ENCODE measurements around the gene IRS1. TPM values are rescaled to one million over a fixed set of nuclear protein-coding genes. Genes with fewer than 3 reads are reported as not detected.

Gene IRS1
- total and polyA plus RNA-seq, 12 donors, result 10.0 to 55.7 (median 25.0) TPM

DNA sequence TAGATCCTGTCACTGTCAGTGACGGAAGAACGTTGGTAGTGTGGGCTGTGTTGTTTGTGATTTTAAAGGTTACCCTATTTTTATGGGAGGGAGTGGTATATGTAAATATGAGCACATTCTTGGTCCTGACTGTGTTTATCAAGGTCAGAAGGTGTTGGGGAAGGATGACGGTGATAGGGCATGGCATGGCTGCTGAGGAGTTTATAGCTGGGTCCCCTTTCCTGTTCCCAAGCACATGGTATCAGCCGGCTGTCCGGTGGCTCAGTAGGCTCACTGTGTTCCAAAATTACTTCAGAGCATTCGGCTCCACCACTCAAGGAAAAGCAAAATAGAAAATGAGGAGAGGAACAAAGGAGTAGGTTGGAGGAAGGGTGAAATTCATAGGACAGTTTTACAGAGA is 28.6 kb downstream of the IRS1 start:
- Histone ChIP-seq H3K27me3 (no peaks in the 10 kb centered on the region), H3K27ac (peak overlapping the region in 1 of 5 donors; percentile 31), H3K4me3 (no peak overlapping the region), H3K9me3 (replicated peaks in 1 of 3) (peaks cover 0 to 8% (median 0%) of the 10 kb centered on the region in 3 donors), H3K36me3 (replicated peaks in 1 of 2) (no peaks in the 10 kb centered on the region), H3K4me1 (replicated peaks in 1 of 2) (peaks cover 33 to 55% of the 10 kb centered on the region in 2 donors)
- no peak for DNase-seq
- intact Hi-C loops (cut with DNase I), result no loop called here
- WGBS, 4 donors, result 64 to 79% (median 71%) methylated on average over 6 of the region's 6 CpGs
- TF ChIP-seq, protein P1, sequence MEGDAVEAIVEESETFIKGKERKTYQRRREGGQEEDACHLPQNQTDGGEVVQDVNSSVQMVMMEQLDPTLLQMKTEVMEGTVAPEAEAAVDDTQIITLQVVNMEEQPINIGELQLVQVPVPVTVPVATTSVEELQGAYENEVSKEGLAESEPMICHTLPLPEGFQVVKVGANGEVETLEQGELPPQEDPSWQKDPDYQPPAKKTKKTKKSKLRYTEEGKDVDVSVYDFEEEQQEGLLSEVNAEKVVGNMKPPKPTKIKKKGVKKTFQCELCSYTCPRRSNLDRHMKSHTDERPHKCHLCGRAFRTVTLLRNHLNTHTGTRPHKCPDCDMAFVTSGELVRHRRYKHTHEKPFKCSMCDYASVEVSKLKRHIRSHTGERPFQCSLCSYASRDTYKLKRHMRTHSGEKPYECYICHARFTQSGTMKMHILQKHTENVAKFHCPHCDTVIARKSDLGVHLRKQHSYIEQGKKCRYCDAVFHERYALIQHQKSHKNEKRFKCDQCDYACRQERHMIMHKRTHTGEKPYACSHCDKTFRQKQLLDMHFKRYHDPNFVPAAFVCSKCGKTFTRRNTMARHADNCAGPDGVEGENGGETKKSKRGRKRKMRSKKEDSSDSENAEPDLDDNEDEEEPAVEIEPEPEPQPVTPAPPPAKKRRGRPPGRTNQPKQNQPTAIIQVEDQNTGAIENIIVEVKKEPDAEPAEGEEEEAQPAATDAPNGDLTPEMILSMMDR (IDR thresholded peaks at IDR 0.05), result no peak
- no peak for TF ChIP-seq POLR2A (IDR thresholded peaks at IDR 0.05)

DNA sequence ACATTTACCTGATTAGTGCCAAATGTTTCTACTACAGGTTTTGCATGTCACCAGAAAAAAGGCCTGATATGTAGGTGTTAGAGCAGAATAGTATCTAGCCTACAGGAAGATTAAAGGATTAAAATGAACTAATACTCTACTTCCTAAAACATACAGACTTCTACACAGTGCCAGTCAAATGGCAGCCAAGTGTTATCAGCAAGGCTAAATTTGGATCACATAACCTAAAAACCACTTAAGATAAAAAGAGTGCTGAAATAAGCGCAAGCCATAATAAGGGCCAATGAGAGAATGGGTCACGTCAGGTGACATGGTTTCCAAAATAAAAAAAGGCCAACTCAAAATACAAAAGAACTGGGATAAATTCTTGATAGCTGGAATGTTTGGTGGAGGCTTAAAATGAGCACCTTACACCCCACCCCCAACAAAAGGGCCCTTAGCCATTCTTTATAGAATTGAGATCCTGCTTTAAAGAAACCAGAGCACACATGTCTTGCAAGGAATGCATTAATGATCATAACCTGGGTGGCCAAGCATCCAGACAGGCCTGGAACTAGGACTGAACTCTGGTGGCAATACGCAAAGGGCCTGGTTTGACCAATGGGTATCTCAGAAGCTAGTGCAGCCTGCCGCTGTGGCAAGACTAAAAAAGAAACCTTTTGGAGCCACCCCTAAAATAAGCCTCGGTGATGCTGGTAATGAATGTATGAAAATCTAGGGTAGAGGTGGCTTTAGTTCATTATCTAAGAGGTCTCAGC is 32.4 kb downstream of the IRS1 start:
- WGBS, 4 donors, result 66 to 76% (median 73%) methylated on average over 5 of the region's 5 CpGs
- TF ChIP-seq, protein P1 (IDR thresholded peaks at IDR 0.05), result no peak
- no peak for TF ChIP-seq POLR2A (IDR thresholded peaks at IDR 0.05)
- Histone ChIP-seq H3K27ac (peak overlapping the region in 4 of 5 donors; percentile 18 to 69 (median 46)), H3K27me3 (no peaks in the 10 kb centered on the region), H3K4me1 (replicated peaks in 1 of 2) (peaks cover 28 to 53% of the 10 kb centered on the region in 2 donors), H3K4me3 (no peak overlapping the region), H3K9me3 (replicated peaks in 1 of 3) (no peaks in the 10 kb centered on the region), H3K36me3 (replicated peaks in 1 of 2) (no peaks in the 10 kb centered on the region)
- DNase-seq, result peak in 2 of 7 donors; percentile 34 to 56
- intact Hi-C loops (cut with DNase I), result no loop called here

DNA sequence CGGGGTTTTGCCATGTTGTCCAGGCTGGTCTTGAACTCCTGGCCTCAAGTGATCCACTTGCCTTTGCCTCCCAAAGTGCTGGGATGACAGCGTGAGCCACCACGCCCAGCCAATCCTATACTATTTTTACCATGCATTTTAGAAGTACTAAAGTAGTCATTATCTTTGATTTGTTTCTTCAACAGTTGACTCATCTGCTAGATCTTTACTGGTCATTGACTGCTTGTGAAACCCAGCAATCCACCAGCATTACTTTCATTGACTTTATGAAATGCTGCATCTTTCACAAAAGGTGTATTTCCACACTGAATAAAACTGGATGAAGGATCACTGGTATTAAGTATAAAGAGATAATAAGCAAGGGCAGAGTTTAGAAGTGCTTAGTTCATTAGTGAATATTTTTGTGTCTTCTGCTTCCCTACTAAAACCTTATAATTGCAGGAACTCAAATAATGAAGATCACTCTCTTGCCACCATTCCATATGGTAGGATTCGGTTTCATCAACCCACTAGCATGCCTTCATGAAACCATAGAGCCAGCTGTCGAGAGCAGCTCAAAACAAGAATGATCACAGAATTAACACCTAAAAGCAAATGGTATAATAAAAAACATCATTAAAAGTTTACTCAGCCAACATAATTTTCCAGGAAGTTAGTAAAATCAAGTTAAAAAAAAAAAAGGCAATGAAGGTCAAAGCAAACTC is 33.1 kb downstream of the IRS1 start:
- Histone ChIP-seq H3K27me3 (no peaks in the 10 kb centered on the region), H3K27ac (peak overlapping the region; percentile 18 to 69 (median 39)), H3K9me3 (replicated peaks in 1 of 3) (no peaks in the 10 kb centered on the region), H3K4me1 (replicated peaks in 1 of 2) (peaks cover 22 to 46% of the 10 kb centered on the region in 2 donors), H3K4me3 (no peak overlapping the region), H3K36me3 (replicated peaks in 1 of 2) (no peaks in the 10 kb centered on the region)
- TF ChIP-seq, protein P1 (IDR thresholded peaks at IDR 0.05), result no peak
- no peak for TF ChIP-seq POLR2A (IDR thresholded peaks at IDR 0.05)
- DNase-seq, result no peak
- 90 to 94% (median 93%) methylated on average over 5 of the region's 5 CpGs for WGBS, 4 donors
- intact Hi-C loops (cut with DNase I), result no loop called here

DNA sequence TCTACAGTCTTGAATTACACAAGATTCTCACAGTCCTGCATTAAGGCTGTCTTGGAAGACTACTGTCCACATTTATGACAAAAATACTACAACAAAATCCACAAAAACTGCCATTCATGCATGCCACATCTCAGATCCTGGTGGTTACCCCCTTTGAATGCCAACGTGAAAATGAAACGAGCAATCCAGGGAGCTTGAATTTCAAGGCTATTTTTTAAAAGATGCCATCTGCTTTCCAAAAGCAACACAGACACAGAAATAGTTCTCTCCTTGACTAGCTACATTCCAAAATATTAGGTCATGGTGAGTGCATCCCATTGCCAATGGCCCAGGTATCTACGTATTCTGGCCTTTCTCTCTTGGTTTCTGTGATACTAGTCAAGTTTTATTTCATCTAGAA is 36.3 kb downstream of the IRS1 start:
- Histone ChIP-seq H3K4me3 (no peak overlapping the region), H3K4me1 (replicated peaks in 1 of 2) (peaks cover 26 to 64% of the 10 kb centered on the region in 2 donors), H3K9me3 (replicated peaks in 1 of 3) (no peaks in the 10 kb centered on the region), H3K27ac (peak overlapping the region in 2 of 5 donors; percentile 23 to 38), H3K27me3 (no peaks in the 10 kb centered on the region), H3K36me3 (replicated peaks in 1 of 2) (no peaks in the 10 kb centered on the region)
- TF ChIP-seq POLR2A (IDR thresholded peaks at IDR 0.05), result no peak
- TF ChIP-seq, protein P1 (IDR thresholded peaks at IDR 0.05), result no peak
- 25 to 47% (median 41%) methylated on average over 3 of the region's 3 CpGs for WGBS, 4 donors
- intact Hi-C loops (cut with DNase I), result no loop called here
- DNase-seq, result no peak
